ENCODE results near the gene LY6G6C. TPM values are rescaled to one million over a fixed set of nuclear protein-coding genes. Genes with fewer than 3 reads are reported as not detected.
A peak's percentile ranks its signal among the peaks of the same experiment; 100 is the strongest.

Gene LY6G6C
- total RNA-seq, 2 experiments from 2014 or later, result not detected

GRCh38 chr6:31680226-31681134, 41.1 kb downstream of the LY6G6C start, which contains the start of gene LY6G5C:
TSS of gene LY6G5C (minus strand) at chr6:31681067. CDS start at chr6:31680373, 694 bp downstream.
- peak; percentile 77 for DNase-seq
- Mint-ChIP-seq H3K4me3 (peak within 1 kb of the TSS; percentile 74), H3K9me3 (no peaks in the 10 kb centered on the region), H3K4me1 (peaks cover 38% of the 10 kb centered on the region), H3K27me3 (no peaks in the 10 kb centered on the region), H3K36me3 (ENCODE audit: low read depth) (peaks cover 4% of the 10 kb centered on the region), H3K27ac (peak within 1 kb of the TSS; percentile 46)
- ChIA-PET POLR2A (interaction anchor here (0.8 to 2.2 kb wide), 9 partner anchors 10 to 132 kb away, joined by 3 to 8 read pairs (median 4); partner anchors contain the start of genes BAG6 and MSH5), CTCF (interaction anchor here (0.5 to 2.1 kb wide), 14 partner anchors 10 to 250 kb away, joined by 3 to 11 read pairs (median 4); partner anchors contain the start of genes LY6G5B and NEU1)

DNA sequence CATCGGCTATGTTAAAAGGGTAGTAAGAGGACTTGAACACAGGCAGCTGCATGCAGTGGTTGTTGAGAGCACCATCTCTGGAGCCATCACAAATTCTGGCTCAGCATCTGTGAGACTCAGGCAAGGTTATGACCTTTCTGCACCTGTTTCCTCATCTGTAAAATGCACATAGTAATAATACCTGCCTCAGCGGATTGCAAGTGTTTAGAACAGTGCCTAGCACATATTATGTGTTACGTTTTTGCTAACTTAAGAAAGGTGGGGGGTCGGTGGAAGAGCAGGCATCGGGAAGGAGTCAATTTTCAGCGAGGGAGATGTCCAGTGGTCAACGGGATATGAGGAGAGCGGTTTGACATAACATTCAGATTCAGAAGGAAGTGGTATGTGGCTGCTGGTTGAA, 43.6 kb downstream of the LY6G6C start:
- Mint-ChIP-seq H3K36me3 (ENCODE audit: low read depth) (peaks cover 8% of the 10 kb centered on the region), H3K27ac (no peak overlapping the region), H3K4me1 (peaks cover 38% of the 10 kb centered on the region), H3K4me3 (no peak overlapping the region), H3K9me3 (no peaks in the 10 kb centered on the region), H3K27me3 (no peaks in the 10 kb centered on the region)
- ChIA-PET POLR2A (interaction anchor here (1.3 to 1.6 kb wide), 2 partner anchors 10 to 16 kb away, joined by 4 read pairs; no protein-coding TSS in a partner anchor), CTCF (interaction anchor here (0.6 to 1.8 kb wide), 3 partner anchors 25 to 152 kb away, joined by 3 to 4 read pairs (median 3); no protein-coding TSS in a partner anchor)
- DNase-seq, result no peak

- peaks cover 38% of the 10 kb centered on the region for H3K4me1 Mint-ChIP-seq
Measured at GRCh38 chr6:31676904-31677303, 44.6 kb downstream of the LY6G6C start.

GRCh38 chr6:31676322-31676903, 45.1 kb downstream of the LY6G6C start:
- Mint-ChIP-seq H3K4me3 (no peak overlapping the region), H3K27ac (no peak overlapping the region), H3K4me1 (peaks cover 34% of the 10 kb centered on the region), H3K36me3 (ENCODE audit: low read depth) (peaks cover 22% of the 10 kb centered on the region), H3K9me3 (no peaks in the 10 kb centered on the region), H3K27me3 (no peaks in the 10 kb centered on the region)
- POLR2A ChIA-PET, result no interaction called here
- no peak for DNase-seq
- CTCF ChIA-PET, result no interaction called here

More at GRCh38 chr6:31676904-31677303, 44.6 kb downstream of the LY6G6C start:
- Mint-ChIP-seq H3K9me3 (no peaks in the 10 kb centered on the region), H3K36me3 (ENCODE audit: low read depth) (peaks cover 17% of the 10 kb centered on the region), H3K27me3 (no peaks in the 10 kb centered on the region), H3K4me3 (no peak overlapping the region), H3K27ac (no peak overlapping the region)
- no peak for DNase-seq
- ChIA-PET POLR2A (no interaction called here), CTCF (no interaction called here)

GRCh38 chr6:31669676-31670075, 51.9 kb downstream of the LY6G6C start, which contains the start of gene LY6G5B:
TSS of gene LY6G5B (plus strand) at chr6:31669976. CDS start at chr6:31670951, 975 bp downstream.
- ChIA-PET CTCF (interaction anchor here (1.0 kb wide), 1 partner anchor 10 kb away, joined by 4 read pairs; no protein-coding TSS in a partner anchor), POLR2A (interaction anchor here (3.1 kb wide), 1 partner anchor 17 kb away, joined by 12 read pairs; the partner anchor contains the start of gene BAG6)
- H3K4me3 Mint-ChIP-seq, result no peak within 1 kb of the TSS
- H3K9me3 Mint-ChIP-seq, result no peaks in the 10 kb centered on the region
- H3K27me3 Mint-ChIP-seq, result no peaks in the 10 kb centered on the region
- H3K36me3 Mint-ChIP-seq (ENCODE audit: low read depth), result peaks cover 81% of the 10 kb centered on the region
- DNase-seq, result no peak
- peaks cover 37% of the 10 kb centered on the region for H3K4me1 Mint-ChIP-seq
- peak within 1 kb of the TSS; percentile 10 for H3K27ac Mint-ChIP-seq

Other genes starting within 250 kb of the LY6G6C start
- gene MICB, start 223.6 kb downstream of the LY6G6C start, total RNA-seq, result 10 to 100 TPM; 60.8 to 62.9 TPM
- gene MCCD1, start 192.8 kb downstream of the LY6G6C start, total RNA-seq, result not detected
- 100 to 1,000 TPM; 427 to 434 TPM for gene DDX39B, start 179.7 kb downstream of the LY6G6C start, total RNA-seq
- 1 to 10 TPM; 2.7 to 3.8 TPM for gene ATP6V1G2, start 175.1 kb downstream of the LY6G6C start, total RNA-seq
- gene NFKBIL1, start 174.1 kb downstream of the LY6G6C start, total RNA-seq, result 10 to 100 TPM; 22.8 to 23.6 TPM
- 10 to 100 TPM; 37.2 to 38.4 TPM for gene LTA, start 149.5 kb downstream of the LY6G6C start, total RNA-seq
- 100 to 1,000 TPM; 124 to 130 TPM for gene TNF, start 146.2 kb downstream of the LY6G6C start, total RNA-seq
- gene LTB, start 139.3 kb downstream of the LY6G6C start, total RNA-seq, result 1,000 to 10,000 TPM; 1,185 to 1,194 TPM
- 10 to 100 TPM; 69.8 to 74.5 TPM for gene LST1, start 135.5 kb downstream of the LY6G6C start, total RNA-seq
- 10 to 100 TPM; 76.4 to 78.3 TPM for gene NCR3, start 128.7 kb downstream of the LY6G6C start, total RNA-seq
- 10 to 100 TPM; 11.3 to 11.7 TPM for gene AIF1, start 106.5 kb downstream of the LY6G6C start, total RNA-seq
- gene PRRC2A, start 101.0 kb downstream of the LY6G6C start, total RNA-seq, result 100 to 1,000 TPM; 215 to 222 TPM
- gene BAG6, start 69.1 kb downstream of the LY6G6C start, total RNA-seq, result 100 to 1,000 TPM; 275 to 282 TPM
- gene APOM, start 65.9 kb downstream of the LY6G6C start, total RNA-seq, result 1 to 10 TPM; 2.9 to 3.6 TPM
- 10 to 100 TPM; 26.4 to 26.7 TPM for gene C6orf47, start 61.0 kb downstream of the LY6G6C start, total RNA-seq
- gene GPANK1, start 56.7 kb downstream of the LY6G6C start, total RNA-seq, result 10 to 100 TPM; 33.6 to 35.2 TPM
- gene CSNK2B, start 55.7 kb downstream of the LY6G6C start, total RNA-seq, result 100 to 1,000 TPM; 199 to 212 TPM
- 10 to 100 TPM; 16.7 to 17.2 TPM for gene LY6G5B, start 51.8 kb downstream of the LY6G6C start, total RNA-seq
- 1 to 10 TPM; 2.3 to 2.6 TPM for gene LY6G5C, start 40.7 kb downstream of the LY6G6C start, total RNA-seq
- gene ABHD16A, start 18.4 kb downstream of the LY6G6C start, total RNA-seq, result 10 to 100 TPM; 53.1 to 55.0 TPM
- gene LY6G6F, start 14.9 kb downstream of the LY6G6C start, total RNA-seq, result not detected
- gene LY6G6D, start 6.4 kb downstream of the LY6G6C start, total RNA-seq, result not detected
- not detected for gene MPIG6B, start 1.6 kb upstream of the LY6G6C start, total RNA-seq
- gene DDAH2, start 7.6 kb upstream of the LY6G6C start, total RNA-seq, result 10 to 100 TPM; 22.1 to 23.9 TPM
- 100 to 1,000 TPM; 640 to 644 TPM for gene CLIC1, start 14.8 kb upstream of the LY6G6C start, total RNA-seq
- 10 to 100 TPM; 60.1 to 63.2 TPM for gene MSH5, start 18.3 kb upstream of the LY6G6C start, total RNA-seq
- 10 to 100 TPM; 10.7 to 14.6 TPM for gene SAPCD1, start 40.9 kb upstream of the LY6G6C start, total RNA-seq
- gene VWA7, start 55.6 kb upstream of the LY6G6C start, total RNA-seq, result 10 to 100 TPM; 11.0 to 12.2 TPM
- 10 to 100 TPM; 84.1 to 88.4 TPM for gene VARS1, start 74.0 kb upstream of the LY6G6C start, total RNA-seq
- gene LSM2, start 85.2 kb upstream of the LY6G6C start, total RNA-seq, result 100 to 1,000 TPM; 100 to 108 TPM
- 1 to 10 TPM; 2.8 to 3.0 TPM for gene HSPA1L, start 93.5 kb upstream of the LY6G6C start, total RNA-seq
- gene HSPA1A, start 93.8 kb upstream of the LY6G6C start, total RNA-seq, result 100 to 1,000 TPM; 147 to 151 TPM
- 10 to 100 TPM; 60.6 to 62.6 TPM for gene HSPA1B, start 106.0 kb upstream of the LY6G6C start, total RNA-seq
- gene NEU1, start 141.1 kb upstream of the LY6G6C start, total RNA-seq, result 10 to 100 TPM; 29.2 to 29.6 TPM
- gene SLC44A4, start 157.3 kb upstream of the LY6G6C start, total RNA-seq, result under 1 TPM in 1 of 2 experiments, not detected in 1; 0.38 TPM
- gene EHMT2, start 176.0 kb upstream of the LY6G6C start, total RNA-seq, result 10 to 100 TPM; 57.0 to 58.4 TPM
- gene ZBTB12, start 180.3 kb upstream of the LY6G6C start, total RNA-seq, result 1 to 10 TPM in 1 of 2 experiments, under 1 TPM in 1; 0.98 to 1.1 TPM
- 1 to 10 TPM in 1 of 2 experiments, under 1 TPM in 1; 0.45 to 1.0 TPM for gene C2, start 206.0 kb upstream of the LY6G6C start, total RNA-seq
- under 1 TPM; 0.58 to 0.60 TPM for gene CFB, start 224.3 kb upstream of the LY6G6C start, total RNA-seq
- gene NELFE, start 237.2 kb upstream of the LY6G6C start, total RNA-seq, result 10 to 100 TPM; 69.6 to 70.6 TPM
- 10 to 100 TPM; 69.4 to 74.2 TPM for gene SKIC2, start 237.4 kb upstream of the LY6G6C start, total RNA-seq